ENCODE data around the gene ODF2.

The ODF2 gene

GRCh38 chr9:128528445-128529160 is 72.8 kb downstream of the ODF2 start:
- DNase-seq (ENCODE audit: low spot score) = no peak

- DNase-seq (ENCODE audit: low spot score) = no peak
These were observed 73.4 kb downstream of the ODF2 start for GRCh38 chr9:128529191-128529590.

DNA sequence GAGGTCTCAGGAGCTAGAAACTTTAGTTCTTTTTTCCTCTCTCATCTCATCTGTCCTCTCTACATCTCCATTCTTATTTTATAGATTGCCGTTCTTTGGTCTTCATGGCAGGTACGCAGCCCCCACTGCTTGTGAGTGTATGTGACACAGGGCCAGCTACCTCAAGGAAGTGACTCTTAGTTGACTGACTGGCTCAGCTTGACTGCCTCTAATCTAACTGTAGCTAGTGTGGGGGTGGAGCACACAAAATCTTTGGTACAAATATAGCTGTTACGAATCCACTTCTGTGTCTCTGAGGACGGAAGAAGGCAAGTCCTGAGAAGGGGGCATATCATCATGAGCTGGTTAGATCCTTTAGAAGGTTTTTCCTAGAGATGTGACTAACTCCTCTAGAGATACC is 76.8 kb downstream of the ODF2 start:
- no peak for DNase-seq (ENCODE audit: low spot score)

GRCh38 chr9:128540634-128541360 is 85.0 kb downstream of the ODF2 start:
- DNase-seq (ENCODE audit: low spot score) = no peak

- no peak for DNase-seq (ENCODE audit: low spot score)
These were observed 90.7 kb downstream of the ODF2 start for GRCh38 chr9:128546504-128546903.

GRCh38 chr9:128548876-128549275 is 93.1 kb downstream of the ODF2 start:
- no peak for DNase-seq (ENCODE audit: low spot score)

GRCh38 chr9:128550226-128550625 is 94.4 kb downstream of the ODF2 start:
- DNase-seq (ENCODE audit: low spot score) = no peak
